Measurements from ENCODE around the gene KLHL29. TPM values are rescaled to one million over a fixed set of nuclear protein-coding genes. Genes with fewer than 3 reads are reported as not detected.

Gene KLHL29
- total RNA-seq, 2 experiments from 2014 or later = 2.5 to 2.7 TPM

DNA sequence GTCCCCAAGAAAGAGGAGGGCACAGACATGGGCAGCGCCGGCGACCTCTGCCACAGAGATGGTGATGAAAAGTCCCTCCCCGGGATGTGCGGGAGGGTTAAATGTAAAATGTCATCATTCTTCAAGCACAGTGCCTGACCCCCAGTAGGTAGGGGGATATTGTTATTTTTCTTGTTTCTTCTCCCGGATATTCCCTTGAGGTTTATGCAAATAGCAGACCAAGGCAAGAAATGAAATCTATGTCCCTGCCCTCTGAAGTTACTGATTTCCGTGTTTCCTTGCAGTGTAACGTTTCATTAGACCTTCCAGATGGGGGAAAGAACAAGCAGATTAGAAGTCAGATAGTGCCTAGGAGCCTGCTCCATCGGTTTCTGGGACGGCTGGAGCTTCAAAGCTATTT, 158.3 kb downstream of the KLHL29 start:
- no peak for DNase-seq
- Mint-ChIP-seq H3K36me3 (ENCODE audit: low read depth) (no peaks in the 10 kb centered on the region), H3K4me1 (ENCODE audit: low read depth) (no peaks in the 10 kb centered on the region), H3K9me3 (no peaks in the 10 kb centered on the region), H3K27ac (no peak overlapping the region), H3K4me3 (no peak overlapping the region), H3K27me3 (no peaks in the 10 kb centered on the region)
- Histone ChIP-seq H3K36me3 (ENCODE audit: insufficient read depth, low read length) (no peaks in the 10 kb centered on the region), H3K27ac (ENCODE audit: low read depth in 1 of 2, low read length in 2 of 2) (no peak overlapping the region), H3K9me3 (ENCODE audit: control insufficient read depth in 1 of 2, insufficient read depth in 1 of 2, low read length in 2 of 2) (no peaks in the 10 kb centered on the region), H3K4me3 (ENCODE audit: low read length) (no peak overlapping the region), H3K27me3 (ENCODE audit: control insufficient read depth in 1 of 2, insufficient read depth in 2 of 2, low read length in 2 of 2) (no peaks in the 10 kb centered on the region), H3K4me1 (ENCODE audit: insufficient read depth, low read length) (no peaks in the 10 kb centered on the region)
- ChIA-PET POLR2A (no interaction called here), CTCF (no interaction called here)
- TF ChIP-seq, protein P1, sequence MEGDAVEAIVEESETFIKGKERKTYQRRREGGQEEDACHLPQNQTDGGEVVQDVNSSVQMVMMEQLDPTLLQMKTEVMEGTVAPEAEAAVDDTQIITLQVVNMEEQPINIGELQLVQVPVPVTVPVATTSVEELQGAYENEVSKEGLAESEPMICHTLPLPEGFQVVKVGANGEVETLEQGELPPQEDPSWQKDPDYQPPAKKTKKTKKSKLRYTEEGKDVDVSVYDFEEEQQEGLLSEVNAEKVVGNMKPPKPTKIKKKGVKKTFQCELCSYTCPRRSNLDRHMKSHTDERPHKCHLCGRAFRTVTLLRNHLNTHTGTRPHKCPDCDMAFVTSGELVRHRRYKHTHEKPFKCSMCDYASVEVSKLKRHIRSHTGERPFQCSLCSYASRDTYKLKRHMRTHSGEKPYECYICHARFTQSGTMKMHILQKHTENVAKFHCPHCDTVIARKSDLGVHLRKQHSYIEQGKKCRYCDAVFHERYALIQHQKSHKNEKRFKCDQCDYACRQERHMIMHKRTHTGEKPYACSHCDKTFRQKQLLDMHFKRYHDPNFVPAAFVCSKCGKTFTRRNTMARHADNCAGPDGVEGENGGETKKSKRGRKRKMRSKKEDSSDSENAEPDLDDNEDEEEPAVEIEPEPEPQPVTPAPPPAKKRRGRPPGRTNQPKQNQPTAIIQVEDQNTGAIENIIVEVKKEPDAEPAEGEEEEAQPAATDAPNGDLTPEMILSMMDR (IDR thresholded peaks at IDR 0.05) = no peak
- no peak for ATAC-seq (ENCODE audit: poor library complexity)
- intact Hi-C loops (cut with DNase I, micrococcal nuclease) = no loop called here

DNA sequence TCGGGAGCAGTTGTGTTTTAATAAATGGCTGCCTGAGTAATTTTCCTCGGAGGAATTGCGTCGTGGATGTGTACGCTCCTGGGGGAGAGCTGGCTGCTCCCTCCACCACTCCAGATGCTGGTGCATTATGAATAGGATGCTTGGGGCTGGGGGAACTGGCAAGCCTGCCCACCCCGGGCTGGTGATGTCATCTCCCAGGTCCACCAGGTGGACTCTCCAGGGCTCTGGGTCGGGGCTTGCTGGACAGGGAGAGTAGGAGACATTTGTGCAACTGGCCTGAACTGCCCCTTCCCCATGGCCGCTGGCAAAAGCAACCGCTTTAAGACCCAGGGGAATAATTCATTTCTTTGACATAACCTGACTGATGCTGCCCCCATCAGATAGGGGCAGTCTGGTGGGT, 158.7 kb downstream of the KLHL29 start:
- CTCF ChIA-PET = no interaction called here
- H3K27ac Mint-ChIP-seq = no peak overlapping the region

DNA sequence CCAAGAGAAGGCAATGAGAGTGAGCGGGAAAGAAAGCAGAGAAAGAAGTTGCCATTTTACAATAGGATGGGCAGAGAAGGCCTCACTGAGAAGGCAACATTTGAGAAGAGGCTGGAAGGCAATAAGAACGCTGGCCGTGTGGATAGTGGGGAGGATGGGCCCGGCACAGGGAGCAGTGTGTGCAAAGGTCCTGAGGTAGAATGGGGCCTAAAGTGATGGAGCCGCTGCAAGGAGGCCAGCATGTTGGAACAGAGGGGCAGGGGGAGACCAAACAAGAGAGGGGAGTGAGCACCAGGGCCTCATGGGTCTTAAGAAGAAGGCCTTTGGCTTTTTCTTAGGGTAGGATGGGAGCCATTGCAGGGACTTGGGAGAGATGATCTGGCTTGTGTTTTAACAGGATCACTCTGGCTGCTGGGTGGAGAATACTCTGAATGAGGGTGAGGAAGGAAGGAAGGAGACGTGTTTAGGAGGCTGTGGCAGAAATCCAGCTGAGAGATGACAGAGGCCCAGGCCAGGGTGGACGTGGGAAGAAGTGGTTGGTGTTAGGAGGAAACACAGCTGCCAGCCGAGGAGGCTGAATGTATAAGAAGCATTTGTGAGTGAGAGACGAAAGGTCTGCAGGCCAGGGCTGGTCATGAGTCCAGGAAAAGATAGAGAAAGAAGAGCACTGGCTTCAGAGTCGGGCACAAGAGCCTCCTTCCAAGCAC, 159.8 kb downstream of the KLHL29 start:
- no peaks in the 10 kb centered on the region for H3K4me1 ChIP-seq (ENCODE audit: insufficient read depth, low read length)
- Mint-ChIP-seq H3K9me3 (no peaks in the 10 kb centered on the region), H3K4me1 (ENCODE audit: low read depth) (no peaks in the 10 kb centered on the region), H3K27ac (no peak overlapping the region), H3K36me3 (ENCODE audit: low read depth) (no peaks in the 10 kb centered on the region), H3K4me3 (no peak overlapping the region), H3K27me3 (no peaks in the 10 kb centered on the region)
- intact Hi-C loops (cut with DNase I, micrococcal nuclease) = no loop called here
- ATAC-seq (ENCODE audit: poor library complexity) = no peak
- no peak for DNase-seq
- TF ChIP-seq, protein P1 (IDR thresholded peaks at IDR 0.05) = no peak
- no peak overlapping the region for H3K4me3 ChIP-seq (ENCODE audit: low read length)
- H3K27ac ChIP-seq (ENCODE audit: low read depth in 1 of 2, low read length in 2 of 2) = no peak overlapping the region
- POLR2A ChIA-PET = no interaction called here
- no peaks in the 10 kb centered on the region for H3K36me3 ChIP-seq (ENCODE audit: insufficient read depth, low read length)
- H3K27me3 ChIP-seq (ENCODE audit: control insufficient read depth in 1 of 2, insufficient read depth in 2 of 2, low read length in 2 of 2) = no peaks in the 10 kb centered on the region
- CTCF ChIA-PET = no interaction called here
- no peaks in the 10 kb centered on the region for H3K9me3 ChIP-seq (ENCODE audit: control insufficient read depth in 1 of 2, insufficient read depth in 1 of 2, low read length in 2 of 2)

More for the DNA sequence above, 158.7 kb downstream of the KLHL29 start:
- Histone ChIP-seq H3K27me3 (ENCODE audit: control insufficient read depth in 1 of 2, insufficient read depth in 2 of 2, low read length in 2 of 2) (no peaks in the 10 kb centered on the region), H3K9me3 (ENCODE audit: control insufficient read depth in 1 of 2, insufficient read depth in 1 of 2, low read length in 2 of 2) (no peaks in the 10 kb centered on the region), H3K4me3 (ENCODE audit: low read length) (no peak overlapping the region), H3K4me1 (ENCODE audit: insufficient read depth, low read length) (no peaks in the 10 kb centered on the region), H3K27ac (ENCODE audit: low read depth in 1 of 2, low read length in 2 of 2) (no peak overlapping the region), H3K36me3 (ENCODE audit: insufficient read depth, low read length) (no peaks in the 10 kb centered on the region)
- H3K36me3 Mint-ChIP-seq (ENCODE audit: low read depth) = no peaks in the 10 kb centered on the region
- intact Hi-C loops (cut with DNase I, micrococcal nuclease) = no loop called here
- TF ChIP-seq, protein P1 (IDR thresholded peaks at IDR 0.05) = no peak
- DNase-seq (no peak), ATAC-seq (ENCODE audit: poor library complexity) (no peak)
- no peaks in the 10 kb centered on the region for H3K9me3 Mint-ChIP-seq
- no peaks in the 10 kb centered on the region for H3K27me3 Mint-ChIP-seq
- no peak overlapping the region for H3K4me3 Mint-ChIP-seq
- no peaks in the 10 kb centered on the region for H3K4me1 Mint-ChIP-seq (ENCODE audit: low read depth)
- POLR2A ChIA-PET = no interaction called here
